ENCODE measurements around the gene LDHA. TPM values are rescaled to one million over a fixed set of nuclear protein-coding genes. Genes with fewer than 3 reads are reported as not detected.

Gene LDHA
- total RNA-seq, 1 experiment from 2014 or later = 644 TPM

DNA sequence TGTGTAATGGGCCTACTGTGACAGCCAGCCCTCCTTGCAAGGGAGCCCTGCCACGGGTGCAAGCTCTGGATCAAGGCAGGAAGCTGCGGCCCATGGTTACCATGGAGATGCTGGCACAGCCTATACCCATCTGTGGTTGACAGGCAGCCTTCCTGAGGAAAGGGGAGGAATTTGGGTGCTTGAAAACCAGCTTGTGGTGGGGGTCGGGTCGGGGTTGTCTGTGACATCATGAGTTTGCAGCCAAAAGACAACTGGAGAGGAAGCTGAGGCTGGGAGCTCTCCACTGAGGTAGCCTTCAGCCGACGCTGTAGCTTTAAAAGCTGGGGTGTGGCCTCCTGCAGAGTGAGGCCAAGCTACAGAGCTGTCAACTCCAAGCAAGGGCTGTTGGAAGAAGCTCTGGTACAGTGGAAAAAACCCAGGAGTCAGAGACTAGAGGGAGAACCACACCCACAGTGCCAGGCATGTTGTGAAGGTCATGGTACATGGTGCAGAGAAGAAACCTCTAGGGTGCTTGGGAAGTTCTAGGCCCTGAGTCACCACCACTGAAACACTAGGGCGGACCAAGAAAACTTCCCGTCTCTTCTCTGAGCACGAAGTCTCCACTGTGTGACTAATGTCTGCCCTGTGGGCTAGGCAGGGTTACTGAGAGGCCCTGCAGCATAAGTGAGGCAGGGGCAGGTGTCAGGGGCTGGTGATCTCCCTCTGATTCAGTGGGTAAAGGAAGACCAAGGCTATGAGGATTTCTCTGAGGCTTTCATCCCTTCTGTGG, 10.8 kb upstream of the LDHA start:
- POLR2A ChIA-PET = interaction anchor here (1.0 to 1.3 kb wide), 2 partner anchors 9 to 12 kb away, joined by 3 to 4 read pairs; no protein-coding TSS in a partner anchor
- Mint-ChIP-seq H3K4me3 (no peak overlapping the region), H3K4me1 (peaks cover 13% of the 10 kb centered on the region; the same call in 1 of the 2 replicates), H3K27ac (no peak overlapping the region), H3K36me3 (no peaks in the 10 kb centered on the region), H3K9me3 (no peaks in the 10 kb centered on the region), H3K27me3 (ENCODE audit: low read depth) (peaks cover 4% of the 10 kb centered on the region; the same call in 1 of the 2 replicates)
- CTCF ChIA-PET = interaction anchor here (0.9 to 2.7 kb wide), 3 partner anchors 17 to 339 kb away, joined by 3 to 12 read pairs (median 3); no protein-coding TSS in a partner anchor
- TF ChIP-seq CBFB (CRISPR knock-in tag; IDR thresholded peaks at IDR 0.05; ENCODE audit: low read depth) (no peak), RELA (CRISPR knock-in tag; IDR thresholded peaks at IDR 0.05; ENCODE audit: borderline replicate concordance) (no peak), CREM (CRISPR knock-in tag; IDR thresholded peaks at IDR 0.05) (no peak), JUN (CRISPR knock-in tag; IDR thresholded peaks at IDR 0.05) (no peak), RORB (CRISPR knock-in tag; IDR thresholded peaks at IDR 0.05) (no peak), EMX1 (CRISPR knock-in tag; IDR thresholded peaks at IDR 0.05) (no peak), TEAD4 (CRISPR knock-in tag; IDR thresholded peaks at IDR 0.05) (no peak), SP1 (CRISPR knock-in tag; conservative IDR thresholded peaks at IDR 0.05) (no peak), JAZF1 (CRISPR knock-in tag; IDR thresholded peaks at IDR 0.05) (no peak)
- TF ChIP-seq, protein P1, sequence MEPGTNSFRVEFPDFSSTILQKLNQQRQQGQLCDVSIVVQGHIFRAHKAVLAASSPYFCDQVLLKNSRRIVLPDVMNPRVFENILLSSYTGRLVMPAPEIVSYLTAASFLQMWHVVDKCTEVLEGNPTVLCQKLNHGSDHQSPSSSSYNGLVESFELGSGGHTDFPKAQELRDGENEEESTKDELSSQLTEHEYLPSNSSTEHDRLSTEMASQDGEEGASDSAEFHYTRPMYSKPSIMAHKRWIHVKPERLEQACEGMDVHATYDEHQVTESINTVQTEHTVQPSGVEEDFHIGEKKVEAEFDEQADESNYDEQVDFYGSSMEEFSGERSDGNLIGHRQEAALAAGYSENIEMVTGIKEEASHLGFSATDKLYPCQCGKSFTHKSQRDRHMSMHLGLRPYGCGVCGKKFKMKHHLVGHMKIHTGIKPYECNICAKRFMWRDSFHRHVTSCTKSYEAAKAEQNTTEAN (CRISPR knock-in tag; IDR thresholded peaks at IDR 0.05) = no peak
- TF ChIP-seq, protein P2, sequence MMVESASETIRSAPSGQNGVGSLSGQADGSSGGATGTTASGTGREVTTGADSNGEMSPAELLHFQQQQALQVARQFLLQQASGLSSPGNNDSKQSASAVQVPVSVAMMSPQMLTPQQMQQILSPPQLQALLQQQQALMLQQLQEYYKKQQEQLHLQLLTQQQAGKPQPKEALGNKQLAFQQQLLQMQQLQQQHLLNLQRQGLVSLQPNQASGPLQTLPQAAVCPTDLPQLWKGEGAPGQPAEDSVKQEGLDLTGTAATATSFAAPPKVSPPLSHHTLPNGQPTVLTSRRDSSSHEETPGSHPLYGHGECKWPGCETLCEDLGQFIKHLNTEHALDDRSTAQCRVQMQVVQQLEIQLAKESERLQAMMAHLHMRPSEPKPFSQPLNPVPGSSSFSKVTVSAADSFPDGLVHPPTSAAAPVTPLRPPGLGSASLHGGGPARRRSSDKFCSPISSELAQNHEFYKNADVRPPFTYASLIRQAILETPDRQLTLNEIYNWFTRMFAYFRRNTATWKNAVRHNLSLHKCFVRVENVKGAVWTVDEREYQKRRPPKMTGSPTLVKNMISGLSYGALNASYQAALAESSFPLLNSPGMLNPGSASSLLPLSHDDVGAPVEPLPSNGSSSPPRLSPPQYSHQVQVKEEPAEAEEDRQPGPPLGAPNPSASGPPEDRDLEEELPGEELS (CRISPR knock-in tag; IDR thresholded peaks at IDR 0.05) = no peak
- TF ChIP-seq, protein P3, sequence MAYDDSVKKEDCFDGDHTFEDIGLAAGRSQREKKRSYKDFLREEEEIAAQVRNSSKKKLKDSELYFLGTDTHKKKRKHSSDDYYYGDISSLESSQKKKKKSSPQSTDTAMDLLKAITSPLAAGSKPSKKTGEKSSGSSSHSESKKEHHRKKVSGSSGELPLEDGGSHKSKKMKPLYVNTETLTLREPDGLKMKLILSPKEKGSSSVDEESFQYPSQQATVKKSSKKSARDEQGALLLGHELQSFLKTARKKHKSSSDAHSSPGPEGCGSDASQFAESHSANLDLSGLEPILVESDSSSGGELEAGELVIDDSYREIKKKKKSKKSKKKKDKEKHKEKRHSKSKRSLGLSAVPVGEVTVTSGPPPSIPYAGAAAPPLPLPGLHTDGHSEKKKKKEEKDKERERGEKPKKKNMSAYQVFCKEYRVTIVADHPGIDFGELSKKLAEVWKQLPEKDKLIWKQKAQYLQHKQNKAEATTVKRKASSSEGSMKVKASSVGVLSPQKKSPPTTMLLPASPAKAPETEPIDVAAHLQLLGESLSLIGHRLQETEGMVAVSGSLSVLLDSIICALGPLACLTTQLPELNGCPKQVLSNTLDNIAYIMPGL (CRISPR knock-in tag; IDR thresholded peaks at IDR 0.05) = no peak
- TF ChIP-seq, protein P4, sequence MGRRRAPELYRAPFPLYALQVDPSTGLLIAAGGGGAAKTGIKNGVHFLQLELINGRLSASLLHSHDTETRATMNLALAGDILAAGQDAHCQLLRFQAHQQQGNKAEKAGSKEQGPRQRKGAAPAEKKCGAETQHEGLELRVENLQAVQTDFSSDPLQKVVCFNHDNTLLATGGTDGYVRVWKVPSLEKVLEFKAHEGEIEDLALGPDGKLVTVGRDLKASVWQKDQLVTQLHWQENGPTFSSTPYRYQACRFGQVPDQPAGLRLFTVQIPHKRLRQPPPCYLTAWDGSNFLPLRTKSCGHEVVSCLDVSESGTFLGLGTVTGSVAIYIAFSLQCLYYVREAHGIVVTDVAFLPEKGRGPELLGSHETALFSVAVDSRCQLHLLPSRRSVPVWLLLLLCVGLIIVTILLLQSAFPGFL (CRISPR knock-in tag; IDR thresholded peaks at IDR 0.05; ENCODE audit: borderline replicate concordance) = no peak
- TF ChIP-seq, protein P5, sequence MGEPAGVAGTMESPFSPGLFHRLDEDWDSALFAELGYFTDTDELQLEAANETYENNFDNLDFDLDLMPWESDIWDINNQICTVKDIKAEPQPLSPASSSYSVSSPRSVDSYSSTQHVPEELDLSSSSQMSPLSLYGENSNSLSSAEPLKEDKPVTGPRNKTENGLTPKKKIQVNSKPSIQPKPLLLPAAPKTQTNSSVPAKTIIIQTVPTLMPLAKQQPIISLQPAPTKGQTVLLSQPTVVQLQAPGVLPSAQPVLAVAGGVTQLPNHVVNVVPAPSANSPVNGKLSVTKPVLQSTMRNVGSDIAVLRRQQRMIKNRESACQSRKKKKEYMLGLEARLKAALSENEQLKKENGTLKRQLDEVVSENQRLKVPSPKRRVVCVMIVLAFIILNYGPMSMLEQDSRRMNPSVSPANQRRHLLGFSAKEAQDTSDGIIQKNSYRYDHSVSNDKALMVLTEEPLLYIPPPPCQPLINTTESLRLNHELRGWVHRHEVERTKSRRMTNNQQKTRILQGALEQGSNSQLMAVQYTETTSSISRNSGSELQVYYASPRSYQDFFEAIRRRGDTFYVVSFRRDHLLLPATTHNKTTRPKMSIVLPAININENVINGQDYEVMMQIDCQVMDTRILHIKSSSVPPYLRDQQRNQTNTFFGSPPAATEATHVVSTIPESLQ (CRISPR knock-in tag; IDR thresholded peaks at IDR 0.05) = no peak
- no peak for DNase-seq (ENCODE audit: low spot score)
- ATAC-seq = peak; percentile 63

DNA sequence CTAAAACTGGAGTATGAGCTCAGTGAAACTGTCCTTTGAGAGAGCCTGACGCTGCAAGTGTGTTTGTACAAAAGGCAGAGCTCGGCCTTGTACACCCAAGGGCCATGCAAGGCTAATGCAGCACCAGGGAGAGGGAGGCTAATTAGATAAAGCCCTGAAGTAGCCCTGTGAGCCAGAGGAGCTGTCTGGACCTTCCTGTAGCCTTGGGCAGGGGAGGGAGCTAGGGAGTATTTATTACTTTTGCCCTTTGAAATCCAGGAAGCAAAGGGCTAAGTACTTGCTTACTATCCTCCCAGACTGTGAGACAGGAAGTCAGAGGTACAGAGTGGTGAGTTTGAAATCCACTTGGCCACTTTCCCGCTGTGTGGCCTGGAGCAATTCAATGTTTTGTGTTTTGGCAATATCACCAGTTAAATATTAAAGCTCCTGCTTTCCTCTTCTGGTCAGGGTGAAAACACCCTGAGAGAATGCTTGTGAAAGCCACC, 10.2 kb upstream of the LDHA start:
- Mint-ChIP-seq H3K27me3 (ENCODE audit: low read depth) (peaks cover 4% of the 10 kb centered on the region; the same call in 1 of the 2 replicates), H3K4me1 (peaks cover 13% of the 10 kb centered on the region; the same call in 1 of the 2 replicates), H3K27ac (no peak overlapping the region), H3K36me3 (no peaks in the 10 kb centered on the region), H3K4me3 (no peak overlapping the region), H3K9me3 (no peaks in the 10 kb centered on the region)
- ATAC-seq (peak; percentile 42), DNase-seq (ENCODE audit: low spot score) (no peak)
- CTCF ChIA-PET = interaction anchor here (0.9 to 2.7 kb wide), 2 partner anchors 26 to 338 kb away, joined by 3 to 12 read pairs; no protein-coding TSS in a partner anchor
- POLR2A ChIA-PET = interaction anchor here (1.0 to 1.3 kb wide), 2 partner anchors 8 to 12 kb away, joined by 3 to 4 read pairs; no protein-coding TSS in a partner anchor
- TF ChIP-seq, protein P2 (CRISPR knock-in tag; IDR thresholded peaks at IDR 0.05) = no peak
- TF ChIP-seq ZNF121 (CRISPR knock-in tag; IDR thresholded peaks at IDR 0.05) (no peak), EMX1 (CRISPR knock-in tag; IDR thresholded peaks at IDR 0.05) (no peak), PRRX2 (CRISPR knock-in tag; IDR thresholded peaks at IDR 0.05) (no peak), NFATC4 (CRISPR knock-in tag; IDR thresholded peaks at IDR 0.05) (no peak), ZNF138 (CRISPR knock-in tag; conservative IDR thresholded peaks at IDR 0.05) (no peak), FOXK1 (CRISPR knock-in tag; IDR thresholded peaks at IDR 0.05) (no peak), ATF1 (CRISPR knock-in tag; IDR thresholded peaks at IDR 0.05) (no peak), SP1 (CRISPR knock-in tag; conservative IDR thresholded peaks at IDR 0.05) (no peak)
- TF ChIP-seq, protein P6, sequence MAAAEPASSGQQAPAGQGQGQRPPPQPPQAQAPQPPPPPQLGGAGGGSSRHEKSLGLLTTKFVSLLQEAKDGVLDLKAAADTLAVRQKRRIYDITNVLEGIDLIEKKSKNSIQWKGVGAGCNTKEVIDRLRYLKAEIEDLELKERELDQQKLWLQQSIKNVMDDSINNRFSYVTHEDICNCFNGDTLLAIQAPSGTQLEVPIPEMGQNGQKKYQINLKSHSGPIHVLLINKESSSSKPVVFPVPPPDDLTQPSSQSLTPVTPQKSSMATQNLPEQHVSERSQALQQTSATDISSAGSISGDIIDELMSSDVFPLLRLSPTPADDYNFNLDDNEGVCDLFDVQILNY (CRISPR knock-in tag; IDR thresholded peaks at IDR 0.05) = no peak
- TF ChIP-seq, protein P1 (CRISPR knock-in tag; IDR thresholded peaks at IDR 0.05) = no peak

Data from WTC11 (cell line).